HepG2 (cell line): ENCODE measurements around the gene ALDOA. TPM values are rescaled to one million over a fixed set of nuclear protein-coding genes. Genes with fewer than 3 reads are reported as not detected.

Experiments
- CBX5 ChIP-seq: sonication (generic); formaldehyde crosslinking; IDR thresholded peaks from 2 replicates; pipeline ENCODE4 v1.4.0; 2020; ENCODE audit warnings: missing genetic modification reagents, borderline replicate concordance
- CHD2 ChIP-seq: IDR thresholded peaks from 2 replicates; pipeline ENCODE4 v1.6.1; 2011; ENCODE audit warnings: low read depth, low read length, improper control_type of control experiment
- ETV6 ChIP-seq: sonication (generic); formaldehyde crosslinking; conservative IDR thresholded peaks from 2 replicates; pipeline ENCODE4 v1.4.0; 2020; ENCODE audit warnings: missing genetic modification reagents
- IRF1 ChIP-seq: sonication (generic); formaldehyde crosslinking; IDR thresholded peaks from 2 replicates; pipeline ENCODE4 v1.4.0; 2020; ENCODE audit warnings: low read depth, mild to moderate bottlenecking, missing genetic modification reagents
- NCOA2 ChIP-seq: sonication (generic); formaldehyde crosslinking; IDR thresholded peaks from 2 replicates; pipeline ENCODE4 v1.8.0; 2022; ENCODE audit warnings: inconsistent platforms
- NFYC ChIP-seq: IDR thresholded peaks from 2 replicates; pipeline ENCODE4 v1.6.1; 2016; ENCODE audit warnings: missing genetic modification reagents, missing compliant biosample characterization
- PATZ1 ChIP-seq: sonication (generic); formaldehyde crosslinking; IDR thresholded peaks from 2 replicates; pipeline ENCODE4 v1.4.0; 2020; ENCODE audit warnings: missing genetic modification reagents
- RARA ChIP-seq: IDR thresholded peaks from 2 replicates; pipeline ENCODE4 v1.6.1; 2016; ENCODE audit warnings: missing genetic modification reagents, missing compliant biosample characterization
- SALL2 ChIP-seq: sonication (generic); formaldehyde crosslinking; IDR thresholded peaks from 2 replicates; pipeline ENCODE4 v1.8.1; 2023; ENCODE audit warnings: mild to moderate bottlenecking, missing genetic modification reagents, inconsistent platforms
- SIN3B ChIP-seq: fragments of 150-350 bp; IDR thresholded peaks from 2 replicates; pipeline ENCODE4 v1.6.1; 2014; ENCODE audit warnings: low read length
- SMC3 ChIP-seq: IDR thresholded peaks from 2 replicates; pipeline ENCODE4 v1.6.1; 2011; ENCODE audit warnings: low read length, improper control_type of control experiment
- SNAPC4 ChIP-seq: sonication (generic); formaldehyde crosslinking; IDR thresholded peaks from 2 replicates; pipeline ENCODE4 v1.4.0; 2020; ENCODE audit warnings: mild to moderate bottlenecking, missing genetic modification reagents
- SOX6 ChIP-seq, 2 experiments: fragments of 450-650 bp in 1 of 2; sonication (generic) in 1 of 2; formaldehyde crosslinking in 1 of 2; IDR thresholded peaks; 2 replicates each; pipeline versions ENCODE4 v1.4.0 to v1.6.1; 2017 to 2020; ENCODE audit warnings: antibody characterized with exemption in 1 of 2, mild to moderate bottlenecking in 1 of 2, missing genetic modification reagents in 1 of 2
- ZFX ChIP-seq: sonication (generic); formaldehyde crosslinking; IDR thresholded peaks from 2 replicates; pipeline ENCODE4 v1.4.0; 2020; ENCODE audit warnings: mild to moderate bottlenecking, low read depth, missing genetic modification reagents, moderate library complexity
- ZNF121 ChIP-seq: sonication (generic); formaldehyde crosslinking; IDR thresholded peaks from 2 replicates; pipeline ENCODE4 v1.5.0; 2020; ENCODE audit warnings: mild to moderate bottlenecking, missing genetic modification reagents
- ZNF33B ChIP-seq: sonication (generic); formaldehyde crosslinking; IDR thresholded peaks from 2 replicates; pipeline ENCODE4 v1.5.1; 2020; ENCODE audit warnings: mild to moderate bottlenecking, missing genetic modification reagents
- ZNF550 ChIP-seq: sonication (generic); formaldehyde crosslinking; IDR thresholded peaks from 2 replicates; pipeline ENCODE4 v1.4.0; 2020; ENCODE audit warnings: mild to moderate bottlenecking, missing genetic modification reagents, borderline replicate concordance
- ZNF589 ChIP-seq: sonication (generic); formaldehyde crosslinking; conservative IDR thresholded peaks from 2 replicates; pipeline ENCODE4 v1.8.0; 2022; ENCODE audit warnings: mild to moderate bottlenecking, moderate library complexity, missing genetic modification reagents
- ZNF660 ChIP-seq: sonication (generic); formaldehyde crosslinking; IDR thresholded peaks from 2 replicates; pipeline ENCODE4 v1.5.1; 2020; ENCODE audit warnings: mild to moderate bottlenecking, low read depth, missing genetic modification reagents, borderline replicate concordance
- ZNF747 ChIP-seq: sonication (generic); formaldehyde crosslinking; IDR thresholded peaks from 2 replicates; pipeline ENCODE4 v1.8.1; 2023; ENCODE audit warnings: missing genetic modification reagents, mild to moderate bottlenecking, borderline replicate concordance
- ZNF766 ChIP-seq: sonication (generic); formaldehyde crosslinking; IDR thresholded peaks from 2 replicates; pipeline ENCODE4 v1.5.0; 2020; ENCODE audit warnings: missing genetic modification reagents, borderline replicate concordance
- ZNF83 ChIP-seq: sonication (generic); formaldehyde crosslinking; IDR thresholded peaks from 2 replicates; pipeline ENCODE4 v1.4.0; 2020; ENCODE audit warnings: missing genetic modification reagents, mild to moderate bottlenecking, borderline replicate concordance
- ZSCAN9 ChIP-seq: IDR thresholded peaks from 2 replicates; pipeline ENCODE4 v1.6.1; 2016; ENCODE audit warnings: borderline replicate concordance
- polyA plus RNA-seq, 8 experiments: library from polyadenylated mRNA; depleted of rRNA in 3 of 8; stranded (reverse) in 7 of 8; unstranded in 1 of 8; fragments of >200 nt; fragmentation: Illumina TruSeq in 4 of 8; extraction: Trizol in 4 of 8; gene quantifications; 2 replicates each; pipeline versions ENCODE4 v1.2.1 to v1.2.3, GENCODE V29; 2011 to 2016; ENCODE audit warnings: low read depth in 4 of 8, missing spikeins in 1 of 8, mixed read lengths in 1 of 8; ENCODE audit not compliant: insufficient read depth in 1 of 8
- total RNA-seq, 5 experiments: library from RNA; depleted of rRNA; stranded (reverse); fragments of >200 nt; fragmentation: Illumina TruSeq; extraction: Trizol; gene quantifications; 2 replicates each; pipeline ENCODE4 v1.2.3, GENCODE V29; 2016; ENCODE audit warnings: low read depth in 1 of 5

Gene ALDOA
- total and polyA plus RNA-seq, 2 of the 13 experiments (the other 11 are each of a cell fraction or from before 2014, with no cell fraction given), result 925 to 1,884 TPM

GRCh38 chr16:30092373-30093010 is 26.9 kb downstream of the ALDOA start (continued):
- TF ChIP-seq SNAPC4 (CRISPR knock-in tag) (peak; percentile 74; the same call in 1 of the 2 replicates), ZNF33B (CRISPR knock-in tag) (no peak), RARA (CRISPR knock-in tag) (peak; percentile 63), ZNF550 (CRISPR knock-in tag) (no peak), PATZ1 (peak; percentile 98), SOX6 (IDR thresholded peaks at IDR 0.05) (no peak), SOX6 (CRISPR knock-in tag; IDR thresholded peaks at IDR 0.05) (peak; percentile 88), SIN3B (no peak), CHD2 (no peak), ZNF766 (CRISPR knock-in tag) (peak; percentile 58; the same call in 1 of the 2 replicates), ZSCAN9 (CRISPR knock-in tag) (0 out of 2 replicates have a peak, but pooled peaks have one; percentile 49), ZNF121 (no peak), ZNF747 (CRISPR knock-in tag) (no peak; the same call in 1 of the 2 replicates), CBX5 (CRISPR knock-in tag) (peak; percentile 83), ZNF83 (CRISPR knock-in tag) (no peak), SMC3 (peak; percentile 38), NCOA2 (CRISPR knock-in tag) (no peak), IRF1 (0 out of 2 replicates have a peak, but pooled peaks have one; percentile 69), ZNF660 (CRISPR knock-in tag) (no peak), ZNF589 (CRISPR knock-in tag) (no peak; the same call in 1 of the 2 replicates), ETV6 (CRISPR knock-in tag) (0 out of 2 replicates have a peak, but pooled peaks have one; percentile 68), SALL2 (CRISPR knock-in tag) (0 out of 2 replicates have a peak, but pooled peaks have one; percentile 20), ZFX (CRISPR knock-in tag) (peak; percentile 80), NFYC (CRISPR knock-in tag) (no peak)
